Neural progenitor cell (in vitro differentiated cells): ENCODE measurements around the gene RUSC1. TPM values are rescaled to one million over a fixed set of nuclear protein-coding genes. Genes with fewer than 3 reads are reported as not detected.
A peak's percentile ranks its signal among the peaks of the same experiment; 100 is the strongest.

Source experiments
- DNase-seq: peaks from one replicate; pipeline ENCODE4 v3.0.0-alpha.2; 2016; ENCODE audit warnings: low spot score
- H2AFZ ChIP-seq: fragments of 200-600 bp; sonication (generic); replicated peaks from 2 replicates; pipeline ENCODE4 v1.6.1; 2016; ENCODE audit warnings: antibody characterized with exemption
- H3F3A ChIP-seq: fragments of 200-600 bp; sonication (generic); 2 replicates; pipeline ENCODE4 v1.6.1; 2016; ENCODE audit warnings: antibody characterized with exemption, low read depth
- H3K27ac ChIP-seq: fragments of 200-600 bp; sonication (generic); 2 replicates; pipeline ENCODE4 v1.5.1; 2016; ENCODE audit warnings: mild to moderate bottlenecking
- H3K27me3 ChIP-seq: fragments of 200-600 bp; sonication (generic); 2 replicates; pipeline ENCODE4 v1.6.1; 2016; ENCODE audit warnings: mild to moderate bottlenecking, moderate library complexity
- H3K36me3 ChIP-seq: fragments of 200-600 bp; sonication (generic); 2 replicates; pipeline ENCODE4 v1.5.1; 2016
- H3K4me1 ChIP-seq: fragments of 200-600 bp; sonication (generic); 2 replicates; pipeline ENCODE4 v1.6.1; 2016; ENCODE audit warnings: mixed run types
- H3K4me2 ChIP-seq: fragments of 200-600 bp; sonication (generic); 2 replicates; pipeline ENCODE4 v1.6.1; 2016
- H3K4me3 ChIP-seq: fragments of 200-600 bp; sonication (generic); 2 replicates; pipeline ENCODE4 v1.5.1; 2016
- H3K79me2 ChIP-seq: fragments of 200-600 bp; sonication (generic); 2 replicates; pipeline ENCODE4 v1.6.1; 2016; ENCODE audit warnings: low read depth
- H3K9ac ChIP-seq: fragments of 200-600 bp; sonication (generic); 2 replicates; pipeline ENCODE4 v1.6.1; 2016
- H3K9me3 ChIP-seq: fragments of 200-600 bp; sonication (generic); 2 replicates; pipeline ENCODE4 v1.5.1; 2016; ENCODE audit warnings: low read depth
- H4K20me1 ChIP-seq: fragments of 200-600 bp; sonication (generic); 2 replicates; pipeline ENCODE4 v1.6.1; 2016; ENCODE audit warnings: low read depth
- H3K27ac Mint-ChIP-seq: 3 replicates; pipeline ENCODE4 v1.8.0; 2021; ENCODE audit warnings: mixed read lengths
- H3K27me3 Mint-ChIP-seq: 2 replicates; pipeline ENCODE4 v1.8.0; 2022; ENCODE audit warnings: low read depth, mild to moderate bottlenecking, inconsistent platforms, moderate library complexity, mixed read lengths; ENCODE audit not compliant: insufficient read depth
- H3K36me3 Mint-ChIP-seq: 3 replicates; pipeline ENCODE4 v1.8.0; 2021; ENCODE audit warnings: mixed read lengths
- H3K4me1 Mint-ChIP-seq: 3 replicates; pipeline ENCODE4 v1.8.0; 2021; ENCODE audit warnings: mixed read lengths
- H3K4me3 Mint-ChIP-seq: 3 replicates; pipeline ENCODE4 v1.8.0; 2021; ENCODE audit warnings: mild to moderate bottlenecking, moderate library complexity, mixed read lengths
- H3K9me3 Mint-ChIP-seq: 3 replicates; pipeline ENCODE4 v1.8.0; 2020; ENCODE audit warnings: mixed read lengths
- CTCF ChIP-seq: fragments of 200-600 bp; sonication (generic); IDR thresholded peaks from 2 replicates; pipeline ENCODE4 v1.5.1; 2017; ENCODE audit warnings: antibody characterized with exemption, mild to moderate bottlenecking
- EZH2 ChIP-seq: fragments of 200-600 bp; sonication (generic); IDR thresholded peaks from 2 replicates; pipeline ENCODE4 v1.6.1; 2017; ENCODE audit warnings: antibody characterized with exemption, mild to moderate bottlenecking, moderate library complexity
- EZH2phosphoT487 ChIP-seq: fragments of 200-600 bp; sonication (generic); IDR thresholded peaks from 2 replicates; pipeline ENCODE4 v1.6.1; 2017; ENCODE audit warnings: antibody characterized with exemption
- total RNA-seq: library from RNA; depleted of rRNA; stranded (reverse); fragments of >200 nt; gene quantifications from 2 replicates; pipeline ENCODE4 v1.2.3, GENCODE V29; 2015; ENCODE audit warnings: low replicate concordance

RUSC1 gene
- total RNA-seq, 1 donor from 2014 or later: 17.0 TPM

GRCh38 chr1:155273343-155274245 lies 47.1 kb upstream of the RUSC1 start, which contains the start of gene CLK2:
Gene CLK2 (minus strand): TSS chr1:155273504. CDS start chr1:155270977, 2,527 bp downstream.
- H3K27me3 Mint-ChIP-seq: peaks cover 3% of the 10 kb centered on the region
- peaks cover 40% of the 10 kb centered on the region for H3K79me2 ChIP-seq
- H3K27me3 ChIP-seq: peaks cover 6% of the 10 kb centered on the region
- peaks cover 36% of the 10 kb centered on the region for H3K4me1 Mint-ChIP-seq
- H3K4me3 ChIP-seq: peak within 1 kb of the TSS; percentile 80
- H2AFZ ChIP-seq: peak within 1 kb of the TSS; percentile 71
- peak within 1 kb of the TSS; percentile 81 for H3K27ac ChIP-seq
- peak within 1 kb of the TSS; percentile 88 for H3K4me2 ChIP-seq
- peak within 1 kb of the TSS; percentile 95 for H3K4me3 Mint-ChIP-seq
- H3K4me1 ChIP-seq: peaks cover 27% of the 10 kb centered on the region
- peak; percentile 99 for DNase-seq
- H3K9me3 ChIP-seq: no peaks in the 10 kb centered on the region
- TF ChIP-seq CTCF (peak; percentile 4), EZH2phosphoT487 (no peak), EZH2 (no peak)
- peaks cover 38% of the 10 kb centered on the region for H4K20me1 ChIP-seq
- peak within 1 kb of the TSS; percentile 90 for H3K27ac Mint-ChIP-seq
- H3K9me3 Mint-ChIP-seq: no peaks in the 10 kb centered on the region
- peak within 1 kb of the TSS; percentile 65 for H3K9ac ChIP-seq
- H3K36me3 ChIP-seq: peaks cover 6% of the 10 kb centered on the region
- H3F3A ChIP-seq: peaks cover 62% of the 10 kb centered on the region
- H3K36me3 Mint-ChIP-seq: peaks cover 23% of the 10 kb centered on the region

- H2AFZ ChIP-seq: peak within 1 kb of the TSS; percentile 81
- no peak within 1 kb of the TSS for H3K27ac Mint-ChIP-seq
- peaks cover 6% of the 10 kb centered on the region for H3K27me3 ChIP-seq
- peak within 1 kb of the TSS; percentile 77 for H3K4me3 ChIP-seq
- H3K9me3 Mint-ChIP-seq: no peaks in the 10 kb centered on the region
- no peaks in the 10 kb centered on the region for H3K9me3 ChIP-seq
- peaks cover 8% of the 10 kb centered on the region for H3K79me2 ChIP-seq
- peaks cover 29% of the 10 kb centered on the region for H4K20me1 ChIP-seq
- peaks cover 3% of the 10 kb centered on the region for H3K27me3 Mint-ChIP-seq
- H3K36me3 ChIP-seq: no peaks in the 10 kb centered on the region
- DNase-seq: peak; percentile 100
- H3K27ac ChIP-seq: no peak within 1 kb of the TSS
- H3K4me2 ChIP-seq: peak within 1 kb of the TSS; percentile 98
- H3K4me3 Mint-ChIP-seq: peak within 1 kb of the TSS; percentile 76
- peaks cover 12% of the 10 kb centered on the region for H3K36me3 Mint-ChIP-seq
- H3K4me1 ChIP-seq: peaks cover 28% of the 10 kb centered on the region
- no peak within 1 kb of the TSS for H3K9ac ChIP-seq
- peaks cover 43% of the 10 kb centered on the region for H3F3A ChIP-seq
- TF ChIP-seq CTCF: peak; percentile 69
- no peak for TF ChIP-seq EZH2
- no peak for TF ChIP-seq EZH2phosphoT487
- H3K4me1 Mint-ChIP-seq: peaks cover 39% of the 10 kb centered on the region
These were observed 43.4 kb upstream of the RUSC1 start, which contains the start of gene HCN3 for GRCh38 chr1:155277070-155277901. Gene HCN3 (plus strand): TSS chr1:155277463. CDS start chr1:155277591, 128 bp downstream.

GRCh38 chr1:155277902-155278688 lies 42.6 kb upstream of the RUSC1 start:
- Mint-ChIP-seq H3K27me3 (peaks cover 3% of the 10 kb centered on the region), H3K27ac (no peak overlapping the region), H3K36me3 (peaks cover 10% of the 10 kb centered on the region), H3K4me3 (peak overlapping the region; percentile 76), H3K9me3 (no peaks in the 10 kb centered on the region), H3K4me1 (peaks cover 33% of the 10 kb centered on the region)
- Histone ChIP-seq H3K79me2 (peaks cover under 1% of the 10 kb centered on the region), H3K27ac (no peak overlapping the region), H3K4me3 (peak overlapping the region; percentile 77), H4K20me1 (peaks cover 22% of the 10 kb centered on the region), H3K27me3 (peaks cover 6% of the 10 kb centered on the region), H3K4me1 (peaks cover 26% of the 10 kb centered on the region), H3K9ac (no peak overlapping the region), H3K4me2 (peak overlapping the region; percentile 98), H3K9me3 (no peaks in the 10 kb centered on the region), H2AFZ (peak overlapping the region; percentile 81), H3F3A (peaks cover 36% of the 10 kb centered on the region), H3K36me3 (no peaks in the 10 kb centered on the region)
- TF ChIP-seq EZH2phosphoT487 (no peak), EZH2 (no peak), CTCF (peak; percentile 31)
- peak; percentile 91 for DNase-seq
